Heart left ventricle (tissue), 13 donors: ENCODE results near the gene NOS1AP.

Experiments
- POLR2A ChIP-seq, 2 donors: fragments of 450-650 bp; IDR thresholded peaks; one replicate each; pipeline ENCODE4 v1.6.1; 2017; ENCODE audit warnings: antibody characterized with exemption in 2 of 2, mild to moderate bottlenecking in 2 of 2, moderate library complexity in 2 of 2
- TF ChIP-seq, protein P1 (sequence below), 12 donors: fragments of 200-600 bp; sonication (generic) in 4 of 12; IDR thresholded peaks; one replicate each; pipeline versions ENCODE4 v1.5.0 to v1.8.0; 2018 to 2022; ENCODE audit warnings: antibody characterized with exemption in 12 of 12, mild to moderate bottlenecking in 5 of 12
- donor health status: ischemic (EF 13 %, LVEDD 7.1; RV severe dilation, severe dysfunction).
- donor health status: DM: no; HTN: yes; CAD: no.
- donor health status: DM: no; HTN: no; CAD: no.
- donor health status: ischemic (EF 25% LVEDD 6.9; RV normal size, moderate dysfunction).
- donor health status: ischemic (EF 25% LVEDD 5.7; RV mildly dilated, moderate dysfunction).
- donor health status: ischemic (EF 35%, LVEDD 5.7; RV mildly dilated, moderate dysfunction).
- donor health status: nonischemic (EF 11% LVEDD 7.7; RV severe dilation, severe dysfunction).
- donor health status: DM: yes; HTN: yes; CAD: no.
- donor health status: PGD.
- donor health status: ischemic (EF 29% LVEDD 5.4; RV normal size, mild dysfunction).
- donor health status: nonischemic (EF 23%, LVEDD 6.1; RV moderate dilation, normal function).

DNA sequence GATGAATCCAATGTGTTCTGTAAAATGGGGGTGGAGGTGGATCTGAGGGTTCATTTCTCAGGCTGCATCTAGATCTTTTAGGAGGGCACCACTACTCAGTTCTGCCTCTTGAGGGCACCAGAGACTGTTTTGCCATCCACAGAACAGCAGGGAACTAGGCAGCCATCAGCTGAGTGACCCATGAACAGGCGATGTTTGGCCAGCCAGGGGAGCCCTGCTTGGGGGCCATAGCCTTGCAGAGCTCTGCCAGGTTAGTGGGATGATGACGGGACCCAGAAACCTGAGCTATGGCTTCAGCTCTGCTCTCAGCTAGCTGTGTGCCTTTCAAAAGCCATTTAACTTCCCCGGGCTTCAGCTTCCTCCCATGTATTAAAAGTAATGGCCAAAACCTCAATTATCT is 13.4 kb upstream of the NOS1AP start:
- no peak for TF ChIP-seq POLR2A (IDR thresholded peaks at IDR 0.05)
- TF ChIP-seq, protein P1, sequence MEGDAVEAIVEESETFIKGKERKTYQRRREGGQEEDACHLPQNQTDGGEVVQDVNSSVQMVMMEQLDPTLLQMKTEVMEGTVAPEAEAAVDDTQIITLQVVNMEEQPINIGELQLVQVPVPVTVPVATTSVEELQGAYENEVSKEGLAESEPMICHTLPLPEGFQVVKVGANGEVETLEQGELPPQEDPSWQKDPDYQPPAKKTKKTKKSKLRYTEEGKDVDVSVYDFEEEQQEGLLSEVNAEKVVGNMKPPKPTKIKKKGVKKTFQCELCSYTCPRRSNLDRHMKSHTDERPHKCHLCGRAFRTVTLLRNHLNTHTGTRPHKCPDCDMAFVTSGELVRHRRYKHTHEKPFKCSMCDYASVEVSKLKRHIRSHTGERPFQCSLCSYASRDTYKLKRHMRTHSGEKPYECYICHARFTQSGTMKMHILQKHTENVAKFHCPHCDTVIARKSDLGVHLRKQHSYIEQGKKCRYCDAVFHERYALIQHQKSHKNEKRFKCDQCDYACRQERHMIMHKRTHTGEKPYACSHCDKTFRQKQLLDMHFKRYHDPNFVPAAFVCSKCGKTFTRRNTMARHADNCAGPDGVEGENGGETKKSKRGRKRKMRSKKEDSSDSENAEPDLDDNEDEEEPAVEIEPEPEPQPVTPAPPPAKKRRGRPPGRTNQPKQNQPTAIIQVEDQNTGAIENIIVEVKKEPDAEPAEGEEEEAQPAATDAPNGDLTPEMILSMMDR (IDR thresholded peaks at IDR 0.05) = peak; percentile 76 to 92 (median 84)
